HCT116 (cell line): ENCODE measurements around the gene UBN1. TPM values are rescaled to one million over a fixed set of nuclear protein-coding genes. Genes with fewer than 3 reads are reported as not detected.
"Not testable (repeated sequence)": the region's sequence is repeated elsewhere in the genome, so short reads cannot be mapped to it uniquely, and the experiment has no call there.

Source experiments
- ATAC-seq: fragments of 200-7000 bp; cut with Tn5 transposase; 2 replicates; pipeline ENCODE4 v1.9.1; 2020; ENCODE audit warnings: mild to moderate bottlenecking, moderate library complexity
- BruUV-seq: library from RNA; stranded (reverse); fragments of 400-500 nt; replicated peaks from 2 replicates; lab custom pipeline; 2021; lab: Mats Ljungman, UMichigan
- CTCF ChIA-PET: fragments of 300-600 bp; sonication (Branson Sonifier 250); formaldehyde crosslinking; loops from one replicate; lab custom pipeline; 2021; ENCODE audit warnings: antibody characterized with exemption; lab: Charles Lee
- POLR2A ChIA-PET: fragments of 300-600, 350-600 bp; sonication (Branson Sonifier 250); formaldehyde crosslinking; loops from one replicate; lab custom pipeline; 2021; ENCODE audit warnings: antibody characterized with exemption; lab: Charles Lee
- RAD21 ChIA-PET, 2 experiments: fragments of 300-600 bp; sonication (Branson Sonifier 250); formaldehyde crosslinking; loops; one replicate each; lab custom pipeline; 2023; ENCODE audit warnings: low total read pairs in 2 of 2; ENCODE audit not compliant: uncharacterized antibody in 2 of 2, unreplicated experiment in 2 of 2, low non-redundant PET in 1 of 2; lab: Charles Lee
- DNase-seq: peaks from one replicate; pipeline ENCODE4 v3.0.0-alpha.2; 2010; ENCODE audit warnings: low read depth, low spot score
- H2AFZ ChIP-seq: fragments of 200-600 bp; shearing (Covaris generic), sonication (generic); 2 replicates; pipeline ENCODE4 v1.6.1; 2017; ENCODE audit warnings: low read depth, mixed run types, mixed read lengths, antibody characterized with exemption, low read length; ENCODE audit not compliant: poor library complexity, severe bottlenecking
- H3K27ac ChIP-seq: 2 replicates; pipeline ENCODE4 v1.5.1; 2012; ENCODE audit warnings: low read depth, low read length
- H3K27me3 ChIP-seq: fragments of 200-600 bp; sonication (generic); 2 replicates; pipeline ENCODE4 v1.6.1; 2016; ENCODE audit warnings: mixed run types, low read length, mixed read lengths; ENCODE audit not compliant: insufficient read depth
- H3K36me3 ChIP-seq, 2 experiments: fragments of 200-500 bp in 1 of 2; fragments of 200-600 bp in 1 of 2; sonication (Bioruptor generic) in 1 of 2; sonication (generic) in 1 of 2; 2 replicates each; pipeline versions ENCODE4 v1.5.1 to v1.6.1; 2014 to 2016; ENCODE audit warnings: low read length in 2 of 2, inconsistent platforms in 1 of 2, mixed read lengths in 1 of 2, mixed run types in 1 of 2; ENCODE audit not compliant: insufficient read depth in 2 of 2, control insufficient read depth in 1 of 2
- H3K4me1 ChIP-seq, 2 experiments: fragments of 200-600 bp in 1 of 2; sonication (generic) in 1 of 2; 2 replicates each; pipeline versions ENCODE4 v1.5.1 to v1.6.1; 2012 to 2017; ENCODE audit warnings: low read length in 2 of 2, inconsistent platforms in 1 of 2, mild to moderate bottlenecking in 1 of 2, mixed read lengths in 1 of 2, mixed run types in 1 of 2, moderate library complexity in 1 of 2; ENCODE audit not compliant: insufficient read depth in 2 of 2, control insufficient read depth in 1 of 2
- H3K4me2 ChIP-seq: fragments of 200-600 bp; sonication (generic); 2 replicates; pipeline ENCODE4 v1.6.1; 2017; ENCODE audit warnings: mixed run types, low read length, mixed read lengths
- H3K4me3 ChIP-seq, 2 experiments: fragments of 200-600 bp in 1 of 2; sonication (generic) in 1 of 2; replicated peaks in 1 of 2; 2 replicates each; pipeline ENCODE4 v1.5.1; 2011 to 2016; ENCODE audit warnings: low read length in 2 of 2, control low read depth in 1 of 2, low read depth in 1 of 2, mild to moderate bottlenecking in 1 of 2, mixed read lengths in 1 of 2, mixed run types in 1 of 2
- H3K79me2 ChIP-seq: fragments of 200-600 bp; sonication (generic); 2 replicates; pipeline ENCODE4 v1.6.1; 2017; ENCODE audit warnings: mild to moderate bottlenecking, mixed run types, low read length, moderate library complexity, mixed read lengths; ENCODE audit not compliant: insufficient read depth
- H3K9ac ChIP-seq: fragments of 200-600 bp; sonication (generic); 2 replicates; pipeline ENCODE4 v1.6.1; 2016; ENCODE audit warnings: low read length, mixed read lengths
- H3K9me2 ChIP-seq: fragments of 200-600 bp; sonication (generic), shearing (Covaris generic); 2 replicates; pipeline ENCODE4 v1.6.1; 2017; ENCODE audit warnings: mixed run types, mild to moderate bottlenecking, moderate library complexity; ENCODE audit not compliant: insufficient read depth
- H3K9me3 ChIP-seq, 2 experiments: fragments of 200-500 bp in 1 of 2; fragments of 200-600 bp in 1 of 2; sonication (Bioruptor generic) in 1 of 2; sonication (generic) in 1 of 2; 2 replicates each; pipeline ENCODE4 v1.6.1; 2014 to 2017; ENCODE audit warnings: low read length in 2 of 2, mixed read lengths in 2 of 2, inconsistent platforms in 1 of 2, low read depth in 1 of 2, mild to moderate bottlenecking in 1 of 2, mixed run types in 1 of 2, moderate library complexity in 1 of 2; ENCODE audit not compliant: control insufficient read depth in 1 of 2, insufficient read depth in 1 of 2
- H4K20me1 ChIP-seq: fragments of 200-600 bp; sonication (generic), shearing (Covaris generic); 2 replicates; pipeline ENCODE4 v1.6.1; 2017; ENCODE audit warnings: mixed run types, mild to moderate bottlenecking, moderate library complexity; ENCODE audit not compliant: insufficient read depth
- CEBPB ChIP-seq: IDR thresholded peaks from 2 replicates; pipeline ENCODE4 v1.6.1; 2012; ENCODE audit warnings: low read depth
- EZH2 ChIP-seq: fragments of 200-600 bp; sonication (generic); IDR thresholded peaks from 2 replicates; pipeline ENCODE4 v1.6.1; 2017; ENCODE audit warnings: antibody characterized with exemption, mixed run types
- YY1 ChIP-seq: IDR thresholded peaks from 2 replicates; pipeline ENCODE4 v1.6.1; 2011; ENCODE audit warnings: low read length, low read depth, moderate library complexity, mild to moderate bottlenecking; ENCODE audit not compliant: insufficient replicate concordance; ENCODE audit errors: extremely low read depth
- ZFX ChIP-seq: fragments of 450-650 bp; IDR thresholded peaks from 2 replicates; pipeline ENCODE4 v1.6.1; 2017
- intact Hi-C: fragments of 100-400 bp; cut with micrococcal nuclease; formaldehyde crosslinking; loops from 2 replicates; pipeline ENCODE4 v1.10.0; 2022
- total RNA-seq: library from RNA; stranded (reverse); gene quantifications from one replicate; pipeline ENCODE4 v1.2.1, GENCODE V29; 2021; ENCODE audit not compliant: unreplicated experiment
- TF ChIP-seq, protein P1 (sequence below): IDR thresholded peaks from 2 replicates; pipeline ENCODE4 v1.6.1; 2012

The UBN1 gene
- total RNA-seq, 1 experiment from 2014 or later: 31.9 TPM

DNA sequence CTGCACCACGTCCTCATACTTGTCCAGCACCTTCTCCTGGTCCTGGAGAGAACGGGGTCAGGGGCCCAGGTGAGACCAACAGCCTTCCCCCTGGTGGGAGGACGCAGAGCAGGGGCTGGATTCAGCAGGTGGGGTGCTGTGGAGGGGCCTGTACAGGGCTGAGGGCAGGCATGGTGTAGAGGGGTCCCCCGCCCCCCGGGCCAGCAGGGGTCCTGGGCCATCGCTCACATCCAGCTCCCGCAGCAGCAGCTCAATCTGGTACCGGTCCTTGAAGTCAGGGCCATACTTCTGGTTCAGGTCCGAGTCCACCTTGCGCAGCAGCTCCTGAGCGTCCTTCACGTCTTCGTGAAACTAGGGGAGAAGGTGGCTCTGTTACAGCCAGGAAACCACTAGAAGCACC is 48.1 kb downstream of the UBN1 start:
- RAD21 ChIA-PET: no interaction called here
- intact Hi-C loops: no loop called here

DNA sequence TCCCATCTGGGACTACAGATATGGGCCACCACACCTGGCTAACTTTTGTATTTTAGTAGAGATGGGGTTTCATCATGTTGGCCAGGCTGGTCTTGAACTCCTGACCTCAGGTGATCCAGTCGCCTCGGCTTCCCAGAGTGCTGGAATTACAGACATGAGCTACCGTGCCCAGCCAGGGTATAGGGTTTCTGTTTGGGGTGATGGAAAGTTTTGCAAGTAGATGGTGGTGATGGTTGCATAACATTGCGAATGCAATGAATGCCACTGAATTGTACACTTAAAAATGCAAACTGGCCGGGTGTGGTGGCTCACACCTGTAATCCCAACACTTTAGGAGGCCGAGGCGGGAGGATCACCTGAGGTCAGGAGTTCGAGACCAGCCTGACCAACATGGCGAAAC is 49.5 kb downstream of the UBN1 start:
- intact Hi-C loops: not testable (repeated sequence)

More for the DNA sequence above, 48.1 kb downstream of the UBN1 start:
- Histone ChIP-seq H3K79me2 (no peaks in the 10 kb centered on the region), H4K20me1 (no peaks in the 10 kb centered on the region), H3K9me3 (no peaks in the 10 kb centered on the region), H3K4me1 (no peaks in the 10 kb centered on the region), H2AFZ (no peak overlapping the region), H3K9me2 (no peaks in the 10 kb centered on the region), H3K9ac (no peak overlapping the region), H3K27ac (no peak overlapping the region), H3K36me3 (peaks cover 11 to 16% of the 10 kb centered on the region in 2 experiments; a peak in 3 of 4 replicates), H3K27me3 (no peaks in the 10 kb centered on the region), H3K4me3 (no peak overlapping the region), H3K4me2 (no peak overlapping the region)
- BruUV-seq: no TSS peak
- TF ChIP-seq EZH2 (no peak), CEBPB (no peak), ZFX (no peak), YY1 (no peak)
- TF ChIP-seq, protein P1, sequence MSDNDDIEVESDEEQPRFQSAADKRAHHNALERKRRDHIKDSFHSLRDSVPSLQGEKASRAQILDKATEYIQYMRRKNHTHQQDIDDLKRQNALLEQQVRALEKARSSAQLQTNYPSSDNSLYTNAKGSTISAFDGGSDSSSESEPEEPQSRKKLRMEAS: no peak
- ChIA-PET CTCF (no interaction called here), POLR2A (no interaction called here)
- ATAC-seq: no peak
- no peak for DNase-seq

More for the DNA sequence above, 49.5 kb downstream of the UBN1 start:
- H3K9me2 ChIP-seq, CTCF ChIA-PET, H3K4me2 ChIP-seq, POLR2A ChIA-PET, DNase-seq, H3K79me2 ChIP-seq, ATAC-seq, H4K20me1 ChIP-seq, H2AFZ ChIP-seq, RAD21 ChIA-PET, H3K9me3 ChIP-seq, H3K9ac ChIP-seq, H3K4me1 ChIP-seq, H3K27ac ChIP-seq, BruUV-seq, H3K4me3 ChIP-seq, H3K27me3 ChIP-seq: not testable (repeated sequence)
- peaks cover 6 to 19% of the 10 kb centered on the region in 2 experiments; a peak in 3 of 4 replicates for H3K36me3 ChIP-seq
